ENCODE measurements around the gene SDK1.

Gene SDK1

DNA sequence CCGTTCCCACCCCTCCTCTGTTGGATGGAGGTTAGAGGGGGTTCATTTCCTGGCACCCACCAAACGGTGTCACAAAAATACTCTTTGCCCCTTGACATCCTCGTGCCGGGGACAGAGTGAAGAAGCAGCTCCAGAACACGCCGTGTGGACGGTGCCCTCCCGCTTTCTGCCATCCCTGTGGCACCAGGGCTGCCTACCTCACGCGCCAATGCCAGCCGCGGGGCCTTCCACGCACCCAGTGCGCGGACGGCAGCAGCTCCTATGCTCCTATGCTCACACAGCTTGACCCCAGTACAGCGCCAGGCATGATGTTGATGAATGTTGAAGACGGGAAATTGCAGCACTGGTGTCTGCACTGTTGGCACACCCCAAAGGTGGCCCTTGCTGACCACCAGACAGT lies 873.8 kb downstream of the SDK1 start:
- DNase-seq, result no peak

- DNase-seq, result no peak
Observed at GRCh38 chr7:4175346-4175973, 874.4 kb downstream of the SDK1 start.

GRCh38 chr7:4177001-4177400 lies 875.9 kb downstream of the SDK1 start:
- no peak for DNase-seq

DNA sequence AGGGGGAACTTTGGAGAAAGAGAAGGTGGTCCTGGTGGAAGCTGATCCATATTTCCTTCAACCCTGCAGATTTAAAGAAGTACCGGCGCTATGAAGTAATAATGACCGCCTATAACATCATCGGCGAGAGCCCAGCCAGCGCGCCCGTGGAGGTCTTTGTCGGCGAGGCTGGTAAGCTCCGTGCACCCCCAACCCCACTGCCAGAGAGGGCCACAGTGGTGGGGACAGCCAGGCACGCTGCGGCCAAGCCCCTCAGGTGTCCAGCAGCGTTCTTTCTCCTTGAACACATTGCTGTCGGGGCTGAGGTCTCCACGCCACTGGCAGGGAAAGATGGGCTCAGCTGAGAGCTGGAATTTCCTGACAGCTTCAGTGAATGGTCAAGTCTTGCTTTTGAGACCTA lies 877.4 kb downstream of the SDK1 start:
- DNase-seq, result no peak

DNA sequence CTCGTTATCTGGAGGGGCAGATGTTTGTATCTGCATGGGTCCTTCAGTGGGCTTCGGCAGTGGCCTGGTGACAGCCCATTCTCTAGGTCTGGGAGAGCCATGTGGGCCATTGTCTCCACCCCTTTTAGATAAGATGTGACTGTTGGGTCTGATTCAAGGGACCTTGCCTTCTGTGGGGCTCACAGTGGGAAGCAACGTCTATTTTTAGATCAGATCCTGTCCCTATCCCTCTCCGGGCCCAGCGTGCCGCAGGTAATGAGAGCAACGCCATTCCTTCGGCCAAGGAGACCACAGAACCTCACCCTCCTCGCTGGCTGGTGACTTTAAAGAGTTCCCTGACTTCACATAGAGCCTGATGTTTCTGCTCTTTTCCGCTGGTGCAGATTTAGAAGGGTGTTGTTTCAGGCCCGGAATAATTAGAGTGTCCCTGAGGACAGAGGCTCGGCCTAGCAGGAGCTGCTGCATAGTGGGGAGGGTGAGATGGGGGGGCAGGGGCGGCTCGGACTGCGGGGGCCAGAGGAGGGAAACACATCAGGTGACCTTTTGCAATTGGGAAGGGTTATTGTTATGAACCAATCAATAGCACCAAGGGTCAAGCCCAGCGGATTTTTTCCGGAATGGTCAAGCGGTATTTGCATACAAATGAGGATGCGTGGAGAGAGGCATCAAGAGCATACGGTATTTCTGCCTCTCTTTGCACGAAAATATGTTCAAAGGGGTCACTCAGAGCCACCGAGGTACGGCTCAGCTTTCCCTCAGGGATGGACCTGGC lies 878.0 kb downstream of the SDK1 start:
- no peak for DNase-seq

DNA sequence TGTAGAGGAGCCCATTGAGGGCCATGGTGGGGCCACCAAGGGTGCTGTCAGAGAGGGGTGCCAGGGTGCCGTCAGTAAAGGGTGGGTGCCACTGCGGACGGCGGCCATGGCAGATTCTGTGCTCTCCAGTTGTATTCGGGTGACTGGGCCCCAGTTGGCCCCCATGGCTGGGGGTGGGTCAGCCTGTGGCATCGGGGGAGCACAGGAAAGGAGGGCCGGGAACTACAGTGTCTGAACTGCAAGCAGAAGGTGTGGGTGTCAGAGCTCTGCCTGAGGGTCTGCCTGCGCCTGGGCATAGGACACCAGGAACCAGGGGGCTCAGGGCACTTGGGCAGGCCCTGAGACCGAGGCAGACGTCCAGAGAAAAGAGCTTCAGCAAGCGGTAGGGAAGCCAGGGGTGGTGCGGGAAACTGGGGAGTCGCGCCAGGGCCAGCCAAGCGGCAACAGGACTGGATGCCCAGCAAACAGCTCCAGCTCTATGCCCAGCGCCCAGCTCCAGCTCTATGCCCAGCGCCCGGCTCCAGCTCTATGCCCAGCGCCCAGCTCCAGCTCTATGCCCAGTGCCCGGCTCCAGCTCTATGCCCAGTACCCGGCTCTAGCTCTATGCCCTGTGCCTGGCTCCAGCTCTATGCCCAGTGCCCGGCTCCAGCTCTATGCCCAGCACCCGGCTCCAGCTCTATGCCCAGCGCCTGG lies 878.8 kb downstream of the SDK1 start:
- no peak for DNase-seq

- DNase-seq, result no peak
Observed at GRCh38 chr7:4181446-4181845, 880.4 kb downstream of the SDK1 start.

DNA sequence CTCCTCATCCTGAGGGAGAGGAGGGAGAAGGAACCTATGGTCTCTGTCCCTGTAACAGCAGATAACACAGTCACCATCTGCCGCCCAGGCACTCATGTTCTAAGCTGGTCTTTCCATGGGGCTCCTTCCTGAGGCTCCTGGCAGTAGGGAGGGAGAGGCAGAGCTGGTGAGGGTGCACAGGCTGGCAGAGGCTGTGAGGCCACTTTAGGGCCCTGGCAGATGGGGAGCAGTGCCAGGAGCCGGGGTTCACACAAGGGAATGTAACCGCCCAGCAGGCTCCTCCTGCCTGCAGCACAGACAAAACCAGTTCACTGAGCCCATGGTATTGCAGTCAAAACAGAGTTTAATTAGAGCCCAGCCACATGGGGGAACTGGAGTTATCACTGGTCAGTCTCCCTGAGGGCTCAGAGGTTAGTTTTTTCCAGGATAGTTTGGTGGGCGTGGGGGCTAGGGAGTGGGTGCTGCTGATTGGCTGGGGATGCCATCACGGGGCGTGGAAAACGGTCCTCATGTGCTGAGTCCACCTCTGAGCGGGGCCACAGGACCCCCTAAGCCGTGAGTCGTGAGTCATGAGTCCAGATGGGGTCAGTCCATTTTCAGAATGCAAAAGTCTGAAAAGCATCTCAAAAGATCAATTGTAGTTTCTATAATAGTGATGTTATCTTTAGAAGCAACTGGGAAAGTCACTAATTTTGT lies 881.7 kb downstream of the SDK1 start:
- no peak for DNase-seq

GRCh38 chr7:4184653-4185052 lies 883.6 kb downstream of the SDK1 start:
- no peak for DNase-seq

- DNase-seq, result no peak
Observed at GRCh38 chr7:4185136-4185535, 884.1 kb downstream of the SDK1 start.

- DNase-seq, result no peak
Observed at GRCh38 chr7:4185721-4186512, 884.9 kb downstream of the SDK1 start.

DNA sequence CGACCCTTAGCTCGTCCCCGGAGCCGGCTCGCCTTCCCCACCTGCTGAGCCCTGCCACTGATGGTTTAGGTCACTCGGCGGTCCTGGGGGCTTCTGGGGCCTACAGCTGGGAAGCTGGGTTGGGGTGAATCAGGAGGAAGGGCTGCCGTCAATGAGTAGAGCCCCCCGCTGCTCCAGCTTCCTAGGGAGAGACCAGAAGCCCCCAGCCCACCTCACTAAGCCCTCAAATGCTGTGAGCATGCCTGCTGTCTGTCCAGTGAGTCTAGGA lies 885.4 kb downstream of the SDK1 start:
- no peak for DNase-seq

- DNase-seq, result no peak
Observed at GRCh38 chr7:4188651-4189050, 887.6 kb downstream of the SDK1 start.

- DNase-seq, result no peak
Observed at GRCh38 chr7:4189131-4189570, 888.1 kb downstream of the SDK1 start.

DNA sequence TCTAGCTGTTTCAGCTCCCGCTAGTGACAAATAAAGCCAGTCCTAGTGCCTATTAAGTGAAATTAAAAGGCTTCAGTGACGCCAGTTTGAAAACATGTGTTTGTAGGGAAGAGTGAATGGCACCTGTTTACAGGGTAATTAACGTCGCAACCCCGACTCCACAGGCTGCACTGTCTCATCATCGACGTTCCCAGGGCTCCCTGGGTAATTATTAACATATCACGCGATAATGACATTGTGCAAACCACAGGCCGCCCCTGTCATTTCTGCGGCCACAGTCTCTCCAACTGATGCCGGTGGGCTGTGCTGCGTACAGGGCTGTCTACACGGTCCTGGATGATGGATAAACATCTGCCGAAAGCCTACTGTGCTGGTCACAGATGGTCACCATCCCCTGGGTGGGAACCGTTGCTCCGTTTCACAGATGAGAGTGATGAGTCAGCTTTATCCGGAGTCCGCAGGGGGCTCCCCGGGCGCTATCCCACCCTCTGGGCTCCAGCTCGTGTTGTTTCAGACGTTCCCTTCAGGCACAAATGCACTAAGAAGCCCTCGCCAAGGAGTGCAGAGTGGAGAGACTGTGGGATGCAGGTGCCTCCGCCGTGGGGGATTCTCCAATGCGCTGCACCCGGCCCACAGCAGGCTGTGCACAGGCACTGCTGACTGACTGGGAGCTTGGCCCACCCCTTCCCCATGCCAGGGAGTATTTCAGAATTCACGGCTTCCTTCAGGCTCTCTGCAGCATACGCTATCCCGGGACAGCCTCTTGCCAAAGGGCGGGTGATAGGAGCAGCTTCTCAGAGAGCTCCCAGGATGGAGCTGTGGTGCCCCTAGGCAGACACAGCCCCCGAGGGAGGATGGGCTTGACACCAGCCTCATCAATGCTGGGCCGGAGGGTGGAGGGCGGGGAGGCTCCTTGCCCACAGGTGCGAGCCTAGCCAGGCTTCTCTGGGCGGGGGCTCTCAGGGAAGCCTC lies 889.2 kb downstream of the SDK1 start:
- DNase-seq, result no peak

GRCh38 chr7:4191046-4191445 lies 890.0 kb downstream of the SDK1 start:
- DNase-seq, result no peak

GRCh38 chr7:4191525-4191924 lies 890.5 kb downstream of the SDK1 start:
- no peak for DNase-seq

DNA sequence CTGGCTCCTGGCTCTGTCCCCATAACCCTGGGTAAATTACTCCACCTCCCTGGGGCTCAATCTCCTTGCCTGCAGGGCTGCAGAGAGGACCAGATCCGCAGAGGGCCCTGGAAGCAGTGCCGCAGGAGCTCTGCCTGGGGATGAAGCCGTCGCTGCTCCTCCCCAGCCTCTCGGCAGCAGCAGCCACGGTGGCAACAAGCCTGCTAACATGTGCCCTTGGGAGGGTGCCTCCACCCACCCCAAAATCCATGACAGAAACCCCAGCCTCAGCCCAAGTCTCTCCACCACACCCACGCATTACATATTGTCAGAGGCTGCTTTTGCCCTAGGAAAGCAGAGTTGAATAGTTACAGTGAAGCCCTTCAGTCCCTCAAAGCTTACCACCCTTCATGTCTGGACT lies 894.6 kb downstream of the SDK1 start:
- DNase-seq, result no peak

DNA sequence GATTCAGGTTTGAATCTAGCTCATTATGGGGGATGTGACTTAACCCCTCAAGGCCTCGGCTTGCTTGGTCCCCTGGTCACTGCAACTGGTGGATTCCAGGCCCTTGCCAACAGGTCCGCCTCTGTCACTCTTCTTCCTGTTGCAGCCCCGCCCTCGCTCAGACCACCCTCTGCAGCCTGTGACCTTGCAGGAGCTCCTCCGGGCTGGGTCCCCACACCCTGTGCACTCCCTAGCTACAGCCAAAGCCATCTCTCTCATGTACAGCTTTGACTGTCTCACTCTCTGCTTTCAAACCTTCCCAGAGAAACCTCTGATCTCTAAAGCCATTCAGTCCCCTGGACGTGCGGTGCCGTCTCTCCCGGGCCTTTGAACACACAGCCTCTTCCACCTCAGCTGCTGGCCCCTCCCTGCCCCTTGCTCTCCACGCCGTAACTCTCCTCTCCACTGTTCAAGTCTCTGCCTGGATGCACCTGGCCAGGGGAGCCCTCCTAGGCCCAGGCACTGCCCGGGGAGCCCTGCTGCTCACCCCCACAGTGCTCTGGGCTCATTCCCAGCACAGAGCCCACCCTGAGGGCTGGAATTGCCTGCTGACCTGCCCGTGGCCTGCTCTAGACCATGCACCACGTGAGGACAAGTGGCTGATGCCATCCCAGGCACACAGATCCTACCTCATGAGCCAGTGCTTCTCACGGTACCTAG lies 895.2 kb downstream of the SDK1 start:
- DNase-seq, result no peak

GRCh38 chr7:4198301-4198700 lies 897.2 kb downstream of the SDK1 start:
- no peak for DNase-seq

DNA sequence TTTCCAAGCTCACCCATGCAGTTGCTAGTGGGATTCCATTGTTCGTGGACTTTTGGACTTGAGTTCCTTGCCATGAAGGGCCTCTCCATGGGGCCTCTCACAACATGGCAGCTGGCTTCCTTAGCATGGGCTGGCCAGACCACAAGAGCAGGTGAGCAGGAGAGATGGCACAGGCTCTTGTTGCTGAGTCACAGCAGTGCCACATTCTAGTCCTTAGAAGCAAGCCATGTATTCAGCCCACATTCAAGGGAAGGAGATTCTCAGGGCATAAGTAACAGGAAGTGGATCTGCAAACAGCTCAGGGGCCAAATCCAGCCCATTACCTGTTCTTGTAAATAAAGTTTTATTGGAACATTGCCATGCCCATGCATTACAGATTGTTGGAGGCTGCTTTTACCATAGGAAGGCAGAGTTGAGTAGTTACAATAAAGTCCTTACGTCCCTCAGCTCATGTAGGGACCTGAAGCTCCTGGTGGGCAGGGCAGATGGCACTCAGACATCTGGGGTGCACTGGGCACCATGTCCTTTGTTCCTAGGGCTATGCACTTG lies 899.6 kb downstream of the SDK1 start:
- DNase-seq, result no peak

Data from CD4-positive, alpha-beta T cell treated with Interleukin-17A for 1 hour (primary cell).